Psoas muscle (tissue), 8 donors: Measurements from ENCODE around the gene MYBPC2. TPM values are rescaled to one million over a fixed set of nuclear protein-coding genes. Genes with fewer than 3 reads are reported as not detected.
A peak's percentile ranks its signal among the peaks of the same experiment; 100 is the strongest.
"Not testable (repeated sequence)": the region's sequence is repeated elsewhere in the genome, so short reads cannot be mapped to it uniquely, and the experiment has no call there.

Experiments used
- ATAC-seq, 4 donors: fragments of 200-7000 bp; cut with Tn5 transposase; one replicate each; pipeline ENCODE4 v1.9.1; 2020; ENCODE audit warnings: moderate library complexity in 3 of 4, mild to moderate bottlenecking in 2 of 4
- DNase-seq, 2 donors: peaks; one replicate each; pipeline ENCODE4 v3.0.0-alpha.2; 2020
- H3K27ac ChIP-seq: fragments of 200-600 bp; one replicate; pipeline ENCODE4 v1.8.0; 2022
- H3K27me3 ChIP-seq, 3 donors: fragments of 200-600 bp in 1 of 3; one replicate each; pipeline versions ENCODE4 v1.6.1 to v1.8.0; 2013 to 2022; ENCODE audit warnings: low read length in 2 of 3, mild to moderate bottlenecking in 2 of 3, moderate library complexity in 1 of 3; ENCODE audit not compliant: insufficient read depth in 3 of 3
- H3K36me3 ChIP-seq, 2 donors: fragments of 200-600 bp in 1 of 2; one replicate each; pipeline versions ENCODE4 v1.6.1 to v1.8.0; 2013 to 2022; ENCODE audit warnings: low read depth in 1 of 2, mild to moderate bottlenecking in 1 of 2, moderate library complexity in 1 of 2; ENCODE audit not compliant: insufficient read depth in 1 of 2
- H3K4me1 ChIP-seq: fragments of 200-600 bp; one replicate; pipeline ENCODE4 v1.8.0; 2022
- H3K4me3 ChIP-seq: fragments of 200-600 bp; one replicate; pipeline ENCODE4 v1.8.0; 2022; ENCODE audit warnings: mild to moderate bottlenecking
- H3K9me3 ChIP-seq: fragments of 200-600 bp; one replicate; pipeline ENCODE4 v1.8.0; 2022
- CTCF ChIP-seq: fragments of 200-600 bp; IDR thresholded peaks from one replicate; pipeline ENCODE4 v1.8.0; 2022; ENCODE audit warnings: antibody characterized with exemption
- WGBS, 3 donors: extraction: QIAGEN DNeasy Blood & Tissue Kit; methylation state at CpG; one replicate each; pipeline versions ENCODE4 v1.1.6 to v1.1.7; 2013; 5-methylcytosine and 5-hydroxymethylcytosine counted together
- intact Hi-C, 2 donors: fragments of 100-400 bp; cut with DNase I; formaldehyde crosslinking; loops; one replicate each; pipeline versions ENCODE4 v1.11.0 to v1.14.2; 2022
- polyA plus RNA-seq, 3 donors: library from polyadenylated mRNA; stranded (reverse); fragments of 200-250 nt; gene quantifications; one replicate each; pipeline ENCODE4 v1.2.3, GENCODE V29; 2013
- total RNA-seq, 4 donors: library from RNA; stranded (reverse); fragmentation: NEBNext Ultra II Directional in 2 of 4; extraction: Animal tissue kit (Norgen Biotek cat#: 25700) in 2 of 4; gene quantifications; one replicate each; pipeline versions ENCODE4 v1.2.1 to v1.2.4, GENCODE V29; 2021 to 2023
- donor health status: healthy with polysubstance abuse.
- donor health status: DM: no; HTN: no; CAD: no; lungs with moderate emphysema.
- donor health status: Bipolar disorder and iron deficiency.
- donor health status: healthy.
- donor health status: DM: yes; HTN: yes; CAD: no.
- donor health status: DM: no; HTN: no; CAD: no.
- donor health status: DM: no; HTN: no; CAD: no.
- donor health status: DM: yes; HTN: yes; CAD: no.

MYBPC2 gene
- total and polyA plus RNA-seq, 7 donors = 65.8 to 1,898 (median 1,123) TPM

- intact Hi-C loops = loop anchor here in 1 of 2 donors (5.0 kb wide), 1 partner anchor 42 kb away; no protein-coding TSS in a partner anchor
- H3K36me3 ChIP-seq = peaks cover 0 to 32% of the 10 kb centered on the region in 2 donors
- H3K27me3 ChIP-seq = no peaks in the 10 kb centered on the region
Observed at GRCh38 chr19:50384685-50385535, 47.8 kb upstream of the MYBPC2 start.

DNA sequence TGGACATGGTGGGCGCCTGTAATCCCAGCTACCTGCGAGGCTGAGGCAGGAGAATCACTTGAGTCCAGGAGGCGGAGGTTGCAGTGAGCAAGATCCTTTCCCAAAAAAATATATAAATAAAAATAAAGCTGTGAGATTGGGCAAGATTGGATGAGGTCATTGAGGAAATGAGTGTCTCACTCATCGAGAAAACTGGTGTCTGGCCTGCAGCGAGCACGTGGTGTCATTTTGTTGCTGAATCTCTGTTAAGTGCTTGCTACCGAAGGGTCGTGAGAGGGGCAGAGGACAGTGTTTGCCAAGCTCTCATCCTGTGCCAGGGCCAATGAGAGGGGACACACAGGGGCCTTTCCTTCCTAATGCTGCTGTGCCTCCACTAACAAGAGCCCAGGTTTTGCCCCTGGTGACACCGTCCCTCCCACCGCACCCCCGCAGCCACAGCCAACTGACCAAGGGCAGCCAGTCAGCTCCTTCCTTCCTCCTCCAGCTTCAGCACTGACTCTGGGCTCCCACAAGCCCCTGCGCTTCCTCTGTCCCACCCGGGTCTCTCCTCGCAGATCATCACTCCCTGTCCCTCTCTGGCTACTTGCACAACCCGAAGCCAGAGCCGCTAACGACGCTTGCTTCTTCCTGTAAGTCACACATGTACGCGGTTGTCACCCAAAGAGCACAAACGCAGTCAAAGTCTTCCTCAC is 45.4 kb upstream of the MYBPC2 start:
- Histone ChIP-seq H3K4me1 (peaks cover 8% of the 10 kb centered on the region), H3K27me3 (no peaks in the 10 kb centered on the region), H3K27ac (no peak overlapping the region), H3K9me3 (no peaks in the 10 kb centered on the region), H3K4me3 (no peak overlapping the region), H3K36me3 (peaks cover 0 to 8% of the 10 kb centered on the region in 2 donors)
- TF ChIP-seq CTCF = no peak
- DNase-seq (no peak), ATAC-seq (no peak)
- intact Hi-C loops = loop anchor here in 1 of 2 donors (5.0 kb wide), 1 partner anchor 40 kb away; no protein-coding TSS in a partner anchor
- 85 to 89% (median 87%) methylated on average over 19 to 21 of the region's 21 CpGs for WGBS, 3 donors

More at GRCh38 chr19:50384685-50385535, 47.8 kb upstream of the MYBPC2 start:
- peaks cover 8% of the 10 kb centered on the region for H3K4me1 ChIP-seq
- peak overlapping the region; percentile 74 for H3K4me3 ChIP-seq
- H3K9me3 ChIP-seq = no peaks in the 10 kb centered on the region
- H3K27ac ChIP-seq = peak overlapping the region; percentile 79
- WGBS, 3 donors = 12 to 20% (median 13%) methylated on average over 26 of the region's 26 CpGs
- DNase-seq (no peak), ATAC-seq (no peak)
- no peak for TF ChIP-seq CTCF

DNA sequence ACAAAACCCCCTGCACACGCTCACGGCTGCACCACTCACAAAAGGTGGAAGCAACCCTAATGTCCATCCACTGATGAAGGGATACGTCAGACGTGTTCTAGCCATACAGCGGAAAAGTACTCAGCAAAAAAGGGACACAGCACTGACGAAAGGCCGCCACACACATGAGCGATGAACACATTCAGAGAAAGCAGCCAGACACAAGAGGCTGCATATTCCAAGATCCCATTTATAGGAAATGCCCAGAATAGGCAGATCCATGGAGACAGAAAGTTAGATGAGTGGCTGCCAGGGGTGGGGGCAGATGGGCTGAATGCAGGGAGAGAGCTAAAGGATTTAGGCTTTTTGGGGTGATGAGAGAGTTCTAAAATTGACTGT is 44.8 kb upstream of the MYBPC2 start:
- Histone ChIP-seq H3K4me1 (peaks cover 8% of the 10 kb centered on the region), H3K9me3 (no peaks in the 10 kb centered on the region), H3K36me3 (peaks cover 0 to 3% of the 10 kb centered on the region in 2 donors), H3K4me3 (no peak overlapping the region), H3K27ac (no peak overlapping the region), H3K27me3 (no peaks in the 10 kb centered on the region)
- intact Hi-C loops = loop anchor here in 1 of 2 donors (5.0 kb wide), 1 partner anchor 39 kb away; no protein-coding TSS in a partner anchor
- DNase-seq (no peak), ATAC-seq (no peak)
- 92 to 94% (median 93%) methylated on average over 8 of the region's 8 CpGs for WGBS, 3 donors
- no peak for TF ChIP-seq CTCF

- H3K36me3 ChIP-seq, H3K27ac ChIP-seq, DNase-seq, H3K4me3 ChIP-seq, H3K4me1 ChIP-seq, H3K9me3 ChIP-seq, H3K27me3 ChIP-seq, ATAC-seq, intact Hi-C loops: not testable (repeated sequence)
- WGBS, 3 donors = 89 to 91% (median 91%) methylated on average over 3 of the region's 3 CpGs
Observed at GRCh38 chr19:50390295-50390694, 42.4 kb upstream of the MYBPC2 start.

- H3K4me3 ChIP-seq, H3K9me3 ChIP-seq, ATAC-seq, H3K27ac ChIP-seq, H3K36me3 ChIP-seq, H3K4me1 ChIP-seq, intact Hi-C loops, DNase-seq, H3K27me3 ChIP-seq: not testable (repeated sequence)
- WGBS, 3 donors = 95 to 96% (median 95%) methylated on average over 19 to 22 of the region's 23 CpGs
Observed at GRCh38 chr19:50390952-50391351, 41.7 kb upstream of the MYBPC2 start.
